ENCODE results near the gene CDHR2.

DNA sequence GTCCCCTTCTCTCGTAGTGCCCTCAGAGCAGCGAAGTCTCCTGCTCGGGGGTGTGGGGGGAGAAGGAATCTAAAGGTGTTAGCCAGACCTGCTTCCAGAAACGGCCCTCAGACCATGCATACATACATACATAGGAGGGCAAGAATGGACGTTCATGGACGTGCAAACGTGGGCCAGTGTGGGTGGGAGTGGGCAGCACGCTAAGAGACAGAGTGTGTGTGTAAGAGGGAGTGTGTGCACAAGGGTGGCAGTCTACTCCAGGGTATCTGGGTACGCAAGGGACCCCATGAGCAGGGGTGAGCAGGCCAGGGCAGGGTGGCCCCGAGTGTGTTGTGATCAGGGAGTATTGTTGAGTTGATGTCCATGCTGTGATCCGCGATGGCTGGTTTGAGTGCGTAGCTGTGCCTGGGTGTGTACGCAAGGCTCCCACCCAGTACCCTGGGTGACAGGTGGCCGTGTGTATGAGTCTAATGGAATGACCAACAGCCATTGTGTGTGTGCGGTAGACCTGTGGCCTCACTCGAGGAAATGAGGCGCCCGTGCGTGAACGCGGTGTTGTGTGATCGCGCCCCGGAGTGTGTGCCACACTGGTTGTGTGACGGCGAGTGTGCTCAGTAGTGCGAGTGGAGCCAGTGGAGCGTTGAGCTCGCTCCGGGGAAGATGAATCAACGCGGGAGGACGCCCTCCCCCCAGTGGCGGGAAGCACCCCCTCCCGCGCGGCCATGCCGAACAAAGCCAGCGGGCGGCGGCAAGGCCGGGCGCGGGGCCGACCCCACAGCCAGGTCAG, 60.0 kb downstream of the CDHR2 start:
- TF ChIP-seq, protein P1, sequence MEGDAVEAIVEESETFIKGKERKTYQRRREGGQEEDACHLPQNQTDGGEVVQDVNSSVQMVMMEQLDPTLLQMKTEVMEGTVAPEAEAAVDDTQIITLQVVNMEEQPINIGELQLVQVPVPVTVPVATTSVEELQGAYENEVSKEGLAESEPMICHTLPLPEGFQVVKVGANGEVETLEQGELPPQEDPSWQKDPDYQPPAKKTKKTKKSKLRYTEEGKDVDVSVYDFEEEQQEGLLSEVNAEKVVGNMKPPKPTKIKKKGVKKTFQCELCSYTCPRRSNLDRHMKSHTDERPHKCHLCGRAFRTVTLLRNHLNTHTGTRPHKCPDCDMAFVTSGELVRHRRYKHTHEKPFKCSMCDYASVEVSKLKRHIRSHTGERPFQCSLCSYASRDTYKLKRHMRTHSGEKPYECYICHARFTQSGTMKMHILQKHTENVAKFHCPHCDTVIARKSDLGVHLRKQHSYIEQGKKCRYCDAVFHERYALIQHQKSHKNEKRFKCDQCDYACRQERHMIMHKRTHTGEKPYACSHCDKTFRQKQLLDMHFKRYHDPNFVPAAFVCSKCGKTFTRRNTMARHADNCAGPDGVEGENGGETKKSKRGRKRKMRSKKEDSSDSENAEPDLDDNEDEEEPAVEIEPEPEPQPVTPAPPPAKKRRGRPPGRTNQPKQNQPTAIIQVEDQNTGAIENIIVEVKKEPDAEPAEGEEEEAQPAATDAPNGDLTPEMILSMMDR (IDR thresholded peaks at IDR 0.05) = no peak
- TF ChIP-seq ZFX (IDR thresholded peaks at IDR 0.05; ENCODE audit: borderline replicate concordance) = no peak
